HepG2 (cell line): Measurements from ENCODE around the gene SYNGR2. TPM values are rescaled to one million over a fixed set of nuclear protein-coding genes. Genes with fewer than 3 reads are reported as not detected.

ENCODE experiments used
- ATAC-seq: fragments of 200-7000 bp; cut with Tn5 transposase; 3 replicates; pipeline ENCODE4 v1.9.1; 2020; ENCODE audit warnings: mild to moderate bottlenecking, moderate library complexity
- BruUV-seq: library from RNA; stranded (reverse); fragments of 400-500 nt; replicated peaks from 2 replicates; lab custom pipeline; 2021; lab: Mats Ljungman, UMichigan
- CTCF ChIA-PET: fragments of 300-600 bp; formaldehyde crosslinking; extraction: SDS; loops from one replicate; lab custom pipeline; 2021; ENCODE audit warnings: low total read pairs, inconsistent platforms, low intra/inter-chr PET ratio; lab: Yijun Ruan, JAX
- POLR2A ChIA-PET: fragments of 350-600 bp; sonication (Branson Sonifier 250); formaldehyde crosslinking; loops from one replicate; lab custom pipeline; 2020; ENCODE audit warnings: antibody characterized with exemption, inconsistent platforms; lab: Yijun Ruan, JAX
- DNase-seq: peaks from one replicate; pipeline ENCODE4 v3.0.0-alpha.2; 2015; ENCODE audit warnings: low spot score
- FAIRE-seq: peaks from 3 replicates; lab custom pipeline; 2011; peaks lifted over from hg19 to GRCh38; lab: Jason Lieb, UNC
- H2AFZ ChIP-seq: one replicate; pipeline ENCODE4 v1.6.1; 2011; ENCODE audit warnings: low read length, inconsistent platforms
- H3K27ac ChIP-seq: fragments of 300-600 bp; 3 replicates; pipeline ENCODE4 v1.8.0; 2011; ENCODE audit warnings: mixed run types, mild to moderate bottlenecking, mixed read lengths, low read length, inconsistent platforms; ENCODE audit not compliant: insufficient read depth; ENCODE audit errors: extremely low read length
- H3K27me3 ChIP-seq, 2 experiments: fragments of 200-600 bp in 1 of 2; 2 replicates in 1 of 2; 3 replicates in 1 of 2; pipeline versions ENCODE4 v1.6.0 to v1.8.0; 2011; ENCODE audit warnings: low read length in 2 of 2, mild to moderate bottlenecking in 2 of 2, moderate library complexity in 2 of 2, inconsistent platforms in 1 of 2; ENCODE audit not compliant: insufficient read depth in 2 of 2, control insufficient read depth in 1 of 2
- H3K36me3 ChIP-seq, 2 experiments: fragments of 200-600 bp in 1 of 2; replicated peaks in 1 of 2; 2 replicates in 1 of 2; 3 replicates in 1 of 2; pipeline versions ENCODE4 v1.5.1 to v1.8.0; 2011; ENCODE audit warnings: low read length in 2 of 2, inconsistent platforms in 1 of 2; ENCODE audit not compliant: insufficient read depth in 2 of 2, control insufficient read depth in 1 of 2
- H3K4me1 ChIP-seq: 2 replicates; pipeline ENCODE4 v1.5.1; 2012; ENCODE audit warnings: low read length, inconsistent platforms; ENCODE audit not compliant: insufficient read depth
- H3K4me2 ChIP-seq: 2 replicates; pipeline ENCODE4 v1.6.0; 2011; ENCODE audit warnings: low read depth, low read length, inconsistent platforms
- H3K4me3 ChIP-seq, 3 experiments: fragments of 200-600 bp in 1 of 3; sonication (generic), shearing (Covaris generic) in 1 of 3; replicated peaks in 1 of 3; 2 replicates each; pipeline ENCODE4 v1.5.1; 2011 to 2016; ENCODE audit warnings: low read length in 3 of 3, inconsistent platforms in 2 of 3, low read depth in 2 of 3, mild to moderate bottlenecking in 2 of 3, control low read depth in 1 of 3, mixed read lengths in 1 of 3; ENCODE audit not compliant: insufficient read depth in 1 of 3
- H3K79me2 ChIP-seq: one replicate; pipeline ENCODE4 v1.6.1; 2011; ENCODE audit warnings: low read length, inconsistent platforms; ENCODE audit not compliant: insufficient read depth
- H3K9ac ChIP-seq: 2 replicates; pipeline ENCODE4 v1.6.0; 2011; ENCODE audit warnings: mild to moderate bottlenecking, low read depth, low read length, inconsistent platforms; ENCODE audit not compliant: insufficient read depth
- H3K9me3 ChIP-seq: 2 replicates; pipeline ENCODE4 v1.5.1; 2012; ENCODE audit warnings: mild to moderate bottlenecking, low read length
- H4K20me1 ChIP-seq: 2 replicates; pipeline ENCODE4 v1.6.0; 2011; ENCODE audit warnings: inconsistent platforms, mild to moderate bottlenecking, low read length, moderate library complexity; ENCODE audit not compliant: insufficient read depth
- ATF7 ChIP-seq, 2 experiments: fragments of 450-650 bp in 1 of 2; sonication (generic) in 1 of 2; formaldehyde crosslinking in 1 of 2; IDR thresholded peaks; 2 replicates each; pipeline versions ENCODE4 v1.4.0 to v1.6.1; 2016 to 2020; ENCODE audit warnings: antibody characterized with exemption in 1 of 2, mild to moderate bottlenecking in 1 of 2, missing genetic modification reagents in 1 of 2
- CREB1 ChIP-seq, 2 experiments: fragments of 450-650 bp in 1 of 2; IDR thresholded peaks; 2 replicates each; pipeline ENCODE4 v1.6.1; 2016 to 2017; ENCODE audit warnings: control low read depth in 1 of 2, mild to moderate bottlenecking in 1 of 2, missing compliant biosample characterization in 1 of 2, missing genetic modification characterization in 1 of 2
- ELF3 ChIP-seq: IDR thresholded peaks from 2 replicates; pipeline ENCODE4 v1.6.1; 2016; ENCODE audit warnings: missing genetic modification reagents, missing compliant biosample characterization
- MAFF ChIP-seq: IDR thresholded peaks from 2 replicates; pipeline ENCODE4 v1.6.1; 2011; ENCODE audit warnings: low read depth, low read length, improper control_type of control experiment
- MAFK ChIP-seq, 2 experiments: IDR thresholded peaks in 1 of 2; conservative IDR thresholded peaks in 1 of 2; 2 replicates each; pipeline ENCODE4 v1.6.1; 2011; ENCODE audit warnings: improper control_type of control experiment in 2 of 2, low read length in 2 of 2
- ZFY ChIP-seq: sonication (generic); formaldehyde crosslinking; IDR thresholded peaks from 2 replicates; pipeline ENCODE4 v1.4.0; 2020; ENCODE audit warnings: missing genetic modification reagents
- WGBS: methylation state at CpG from one replicate; pipeline ENCODE4 v1.1.6; 2017; ENCODE audit warnings: low lambda C conversion rate; 5-methylcytosine and 5-hydroxymethylcytosine counted together
- in situ Hi-C: cut with HindIII; loops from 2 replicates; pipeline ENCODE4 v1.10.0; 2017; ENCODE audit warnings: low pct_unique_long_range_greater_than_20kb; ENCODE audit not compliant: extremely low pct_ligation_motif_present
- intact Hi-C: fragments of 100-400 bp; cut with micrococcal nuclease; formaldehyde crosslinking; loops from one replicate; pipeline ENCODE4 v1.10.0; 2022; ENCODE audit not compliant: unreplicated experiment
- polyA plus RNA-seq, 8 experiments: library from polyadenylated mRNA; depleted of rRNA in 3 of 8; stranded (reverse) in 7 of 8; unstranded in 1 of 8; fragments of >200 nt; fragmentation: Illumina TruSeq in 4 of 8; extraction: Trizol in 4 of 8; gene quantifications; 2 replicates each; pipeline versions ENCODE4 v1.2.1 to v1.2.3, GENCODE V29; 2011 to 2016; ENCODE audit warnings: low read depth in 4 of 8, missing spikeins in 1 of 8, mixed read lengths in 1 of 8; ENCODE audit not compliant: insufficient read depth in 1 of 8
- total RNA-seq, 5 experiments: library from RNA; depleted of rRNA; stranded (reverse); fragments of >200 nt; fragmentation: Illumina TruSeq; extraction: Trizol; gene quantifications; 2 replicates each; pipeline ENCODE4 v1.2.3, GENCODE V29; 2016; ENCODE audit warnings: low read depth in 1 of 5
- TF ChIP-seq, protein P1 (sequence below): sonication (generic); formaldehyde crosslinking; IDR thresholded peaks from 2 replicates; pipeline ENCODE4 v1.5.0; 2020; ENCODE audit warnings: missing genetic modification reagents

Gene SYNGR2
- total and polyA plus RNA-seq, 2 of the 13 experiments (the other 11 are each of a cell fraction or from before 2014, with no cell fraction given): 46.7 to 170 TPM

DNA sequence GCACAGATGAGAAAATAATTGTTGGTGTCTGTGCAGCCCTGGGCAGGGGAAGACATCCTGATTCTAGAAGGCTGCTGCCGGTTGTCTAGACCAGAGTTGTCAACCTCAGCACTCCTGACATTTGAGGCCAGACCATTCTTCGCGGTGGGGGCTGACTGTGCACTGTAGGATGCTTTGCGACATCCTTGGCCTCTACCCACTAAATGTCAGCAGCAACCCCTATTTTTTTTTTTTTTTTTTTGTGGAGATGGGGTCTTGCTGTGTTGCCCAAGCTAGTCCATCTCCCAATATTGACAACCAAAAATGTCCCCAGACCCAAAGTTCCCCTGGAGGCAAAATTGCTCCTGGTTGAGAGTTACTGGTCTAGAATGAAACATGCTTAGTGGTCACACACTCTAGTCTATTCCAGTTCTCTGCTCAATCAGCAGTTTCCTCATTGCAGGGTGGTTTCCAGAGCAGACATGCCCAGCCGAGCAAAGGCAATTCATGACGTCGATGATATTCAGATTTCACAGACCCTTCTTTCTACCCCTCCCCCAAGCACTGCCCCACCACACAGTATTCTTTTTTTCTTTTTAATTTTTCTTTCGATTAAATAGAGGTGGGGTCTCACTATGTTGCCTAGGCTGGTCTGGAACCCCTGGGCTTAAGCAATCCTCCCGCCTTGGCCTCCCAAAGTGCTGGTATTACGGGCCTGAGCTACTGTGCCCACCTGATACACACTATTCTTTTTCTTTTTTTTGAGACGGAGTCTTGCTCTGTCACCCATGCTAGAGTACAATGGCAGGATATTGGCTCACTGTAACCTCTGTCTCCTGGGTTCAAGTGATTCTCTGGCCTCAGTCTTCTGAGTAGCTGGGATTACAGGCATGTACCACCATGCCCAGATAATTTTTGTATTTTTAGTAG lies 13.2 kb upstream of the SYNGR2 start:
- DNase-seq: no peak
- no peaks in the 10 kb centered on the region for H3K9me3 ChIP-seq
- 60% methylated on average over 9 of the region's 11 CpGs for WGBS
- CTCF ChIA-PET: no interaction called here
- in situ Hi-C loops: no loop called here
- H3K4me1 ChIP-seq: peaks cover 40% of the 10 kb centered on the region
- no peak for ATAC-seq
- H3K4me2 ChIP-seq: no peak overlapping the region
- H3K79me2 ChIP-seq: no peaks in the 10 kb centered on the region
- no peaks in the 10 kb centered on the region for H4K20me1 ChIP-seq
- no peaks in the 10 kb centered on the region; a peak in 1 of 5 replicates for H3K27me3 ChIP-seq
- intact Hi-C loops: no loop called here
- no TSS peak for BruUV-seq
- no peak overlapping the region for H3K9ac ChIP-seq
- H3K36me3 ChIP-seq: no peaks in the 10 kb centered on the region
- no peak overlapping the region for H2AFZ ChIP-seq
- POLR2A ChIA-PET: interaction anchor here (0.7 kb wide), 1 partner anchor 28 kb away, joined by 4 read pairs; no protein-coding TSS in a partner anchor
- no peak for FAIRE-seq
- H3K4me3 ChIP-seq: no peak overlapping the region
- H3K27ac ChIP-seq: no peak overlapping the region
- TF ChIP-seq MAFF: peak; percentile 65
- TF ChIP-seq, protein P1, sequence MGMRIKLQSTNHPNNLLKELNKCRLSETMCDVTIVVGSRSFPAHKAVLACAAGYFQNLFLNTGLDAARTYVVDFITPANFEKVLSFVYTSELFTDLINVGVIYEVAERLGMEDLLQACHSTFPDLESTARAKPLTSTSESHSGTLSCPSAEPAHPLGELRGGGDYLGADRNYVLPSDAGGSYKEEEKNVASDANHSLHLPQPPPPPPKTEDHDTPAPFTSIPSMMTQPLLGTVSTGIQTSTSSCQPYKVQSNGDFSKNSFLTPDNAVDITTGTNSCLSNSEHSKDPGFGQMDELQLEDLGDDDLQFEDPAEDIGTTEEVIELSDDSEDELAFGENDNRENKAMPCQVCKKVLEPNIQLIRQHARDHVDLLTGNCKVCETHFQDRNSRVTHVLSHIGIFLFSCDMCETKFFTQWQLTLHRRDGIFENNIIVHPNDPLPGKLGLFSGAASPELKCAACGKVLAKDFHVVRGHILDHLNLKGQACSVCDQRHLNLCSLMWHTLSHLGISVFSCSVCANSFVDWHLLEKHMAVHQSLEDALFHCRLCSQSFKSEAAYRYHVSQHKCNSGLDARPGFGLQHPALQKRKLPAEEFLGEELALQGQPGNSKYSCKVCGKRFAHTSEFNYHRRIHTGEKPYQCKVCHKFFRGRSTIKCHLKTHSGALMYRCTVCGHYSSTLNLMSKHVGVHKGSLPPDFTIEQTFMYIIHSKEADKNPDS (CRISPR knock-in tag): no peak
- peak; percentile 69 to 80 for TF ChIP-seq MAFK (conservative IDR thresholded peaks at IDR 0.05 in 1 of 2, IDR thresholded peaks at IDR 0.05 in 1 of 2; ENCODE audit: low read length in 2 of 2)
- 0 out of 2 replicates have a peak, but pooled peaks have one; percentile 4 for TF ChIP-seq CREB1 (IDR thresholded peaks at IDR 0.05)
- TF ChIP-seq CREB1 (CRISPR knock-in tag; IDR thresholded peaks at IDR 0.05): no peak
- 0 out of 2 replicates have a peak, but pooled peaks have one; percentile 41 for TF ChIP-seq ATF7 (IDR thresholded peaks at IDR 0.05)
- no peak for TF ChIP-seq ATF7 (CRISPR knock-in tag; IDR thresholded peaks at IDR 0.05)
- no peak for TF ChIP-seq ELF3 (CRISPR knock-in tag)
- TF ChIP-seq ZFY: no peak
